Suprapubic skin (tissue), 4 donors: ENCODE measurements around the gene PTPN20. TPM values are rescaled to one million over a fixed set of nuclear protein-coding genes. Genes with fewer than 3 reads are reported as not detected.
A peak's percentile ranks its signal among the peaks of the same experiment; 100 is the strongest.

ENCODE experiments used
- DNase-seq, 2 donors: peaks; one replicate each; pipeline ENCODE4 v3.0.0-alpha.2; 2019; ENCODE audit warnings: low spot score in 2 of 2
- H3K27ac ChIP-seq: fragments of 200-600 bp; sonication (generic); one replicate; pipeline ENCODE4 v1.5.1; 2019
- H3K27me3 ChIP-seq: fragments of 200-600 bp; sonication (generic); one replicate; pipeline ENCODE4 v1.5.1; 2019
- H3K36me3 ChIP-seq: fragments of 200-600 bp; sonication (generic); one replicate; pipeline ENCODE4 v1.5.1; 2019
- H3K4me1 ChIP-seq: fragments of 200-600 bp; sonication (generic); one replicate; pipeline ENCODE4 v1.5.1; 2019
- H3K4me3 ChIP-seq: fragments of 200-600 bp; sonication (generic); one replicate; pipeline ENCODE4 v1.5.1; 2019; ENCODE audit warnings: mild to moderate bottlenecking
- H3K9me3 ChIP-seq: fragments of 200-600 bp; sonication (generic); one replicate; pipeline ENCODE4 v1.5.1; 2019
- EP300 ChIP-seq: sonication (generic); formaldehyde crosslinking; IDR thresholded peaks from one replicate; pipeline ENCODE4 v1.6.1; 2017; ENCODE audit warnings: antibody characterized with exemption
- POLR2A ChIP-seq, 2 donors: fragments of 450-650 bp; IDR thresholded peaks; one replicate each; pipeline ENCODE4 v1.6.1; 2017; ENCODE audit warnings: antibody characterized with exemption in 2 of 2, mild to moderate bottlenecking in 2 of 2, moderate library complexity in 2 of 2
- POLR2AphosphoS5 ChIP-seq, 3 donors: sonication (generic); formaldehyde crosslinking; IDR thresholded peaks; one replicate each; pipeline ENCODE4 v1.6.1; 2017; ENCODE audit warnings: antibody characterized with exemption in 3 of 3
- WGBS: methylation state at CpG from one replicate; pipeline ENCODE4 v1.1.5; 2018; 5-methylcytosine and 5-hydroxymethylcytosine counted together
- total RNA-seq, 4 donors: library from RNA; depleted of rRNA; stranded (reverse); fragments of >200 nt; gene quantifications; one replicate each; pipeline ENCODE4 v1.1.0, GENCODE V29; 2016
- TF ChIP-seq, protein P1 (sequence below), 2 donors: fragments of 200-600 bp in 1 of 2; fragments of 450-650 bp in 1 of 2; sonication (generic) in 1 of 2; IDR thresholded peaks; one replicate each; pipeline ENCODE4 v1.5.1; 2016 to 2019; ENCODE audit warnings: antibody characterized with exemption in 2 of 2, mild to moderate bottlenecking in 1 of 2, moderate library complexity in 1 of 2

PTPN20 gene
- total RNA-seq, 4 donors from 2014 or later, result 3.2 to 11.5 (median 6.4) TPM

DNA sequence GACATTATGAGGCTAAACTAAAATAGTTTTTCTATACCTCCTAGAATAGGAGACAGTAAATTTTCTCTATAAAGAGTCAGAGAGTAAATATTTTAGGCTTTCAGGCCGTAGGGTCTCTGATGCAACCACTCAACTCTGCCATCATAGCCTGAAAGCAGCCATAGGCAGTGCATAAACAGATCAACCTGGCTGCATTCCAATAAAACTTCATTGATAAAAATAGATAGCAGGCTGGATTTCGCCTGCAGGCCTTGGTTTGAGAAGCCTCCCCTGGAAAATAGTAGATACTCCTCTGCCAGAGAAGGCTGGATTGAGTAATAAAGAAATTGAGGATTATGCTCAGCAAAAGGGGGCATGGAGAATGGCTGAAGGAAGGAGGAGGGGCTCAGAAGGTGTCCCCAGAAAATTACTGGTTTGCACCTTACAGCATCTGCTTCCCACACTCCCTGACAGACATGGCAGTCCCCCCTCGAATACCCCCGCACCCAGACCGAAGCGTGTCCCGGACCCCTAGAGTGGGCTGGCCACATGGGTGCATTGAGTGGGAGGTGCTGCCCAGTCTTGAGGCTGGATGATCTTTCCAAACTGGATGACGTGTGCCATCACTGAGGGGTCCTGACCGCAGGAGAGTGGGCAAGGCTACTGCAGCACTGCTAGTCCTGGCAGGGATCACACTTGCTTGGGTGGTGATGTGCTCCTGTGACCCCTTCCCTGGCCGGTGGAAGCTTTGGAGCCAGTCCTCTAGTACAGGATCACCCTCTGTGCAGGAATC is 126.6 kb downstream of the PTPN20 start:
- no peak overlapping the region for H3K4me3 ChIP-seq
- H3K27me3 ChIP-seq, result no peaks in the 10 kb centered on the region
- H3K27ac ChIP-seq, result no peak overlapping the region
- no peaks in the 10 kb centered on the region for H3K36me3 ChIP-seq
- TF ChIP-seq POLR2AphosphoS5 (IDR thresholded peaks at IDR 0.05), result no peak
- DNase-seq, result peak in 1 of 2 donors; percentile 53
- peaks cover 8% of the 10 kb centered on the region for H3K4me1 ChIP-seq
- H3K9me3 ChIP-seq, result no peaks in the 10 kb centered on the region
- 66% methylated on average over 10 of the region's 10 CpGs for WGBS

DNA sequence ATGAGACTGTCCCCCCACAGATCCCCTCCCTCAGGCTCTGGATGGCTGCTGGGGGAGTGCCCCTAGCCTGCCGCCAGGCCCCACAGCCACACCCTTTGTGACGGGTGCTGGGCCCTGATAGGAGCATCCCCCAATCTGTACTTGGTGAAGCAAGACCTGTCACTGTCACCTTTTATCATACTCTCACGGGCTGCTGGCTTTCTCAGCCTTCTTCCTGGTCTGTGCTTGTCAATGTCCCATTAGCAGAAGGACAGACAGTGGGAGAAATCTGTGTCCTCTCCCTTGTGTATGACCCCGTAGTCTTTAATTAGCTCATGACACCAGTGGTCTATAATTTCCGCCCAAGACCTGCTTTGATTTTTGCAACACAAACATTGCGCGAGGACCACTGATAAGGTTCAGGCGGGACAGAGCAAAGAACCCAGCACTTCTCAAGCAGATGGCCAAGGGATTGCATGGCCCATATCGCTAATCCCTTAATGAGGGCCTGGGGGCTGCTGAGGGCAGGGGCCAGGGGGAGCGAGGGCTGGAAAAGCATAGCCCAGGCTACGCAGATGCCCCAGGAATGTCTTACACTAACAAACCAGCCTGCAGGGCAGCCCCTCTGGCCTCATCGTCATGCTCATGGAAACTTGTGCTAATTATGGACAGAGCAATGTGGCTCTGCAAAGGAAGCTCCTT is 127.8 kb downstream of the PTPN20 start:
- H3K36me3 ChIP-seq, result no peaks in the 10 kb centered on the region
- TF ChIP-seq EP300 (no peak), POLR2A (IDR thresholded peaks at IDR 0.05) (no peak), POLR2AphosphoS5 (IDR thresholded peaks at IDR 0.05) (no peak)
- TF ChIP-seq, protein P1, sequence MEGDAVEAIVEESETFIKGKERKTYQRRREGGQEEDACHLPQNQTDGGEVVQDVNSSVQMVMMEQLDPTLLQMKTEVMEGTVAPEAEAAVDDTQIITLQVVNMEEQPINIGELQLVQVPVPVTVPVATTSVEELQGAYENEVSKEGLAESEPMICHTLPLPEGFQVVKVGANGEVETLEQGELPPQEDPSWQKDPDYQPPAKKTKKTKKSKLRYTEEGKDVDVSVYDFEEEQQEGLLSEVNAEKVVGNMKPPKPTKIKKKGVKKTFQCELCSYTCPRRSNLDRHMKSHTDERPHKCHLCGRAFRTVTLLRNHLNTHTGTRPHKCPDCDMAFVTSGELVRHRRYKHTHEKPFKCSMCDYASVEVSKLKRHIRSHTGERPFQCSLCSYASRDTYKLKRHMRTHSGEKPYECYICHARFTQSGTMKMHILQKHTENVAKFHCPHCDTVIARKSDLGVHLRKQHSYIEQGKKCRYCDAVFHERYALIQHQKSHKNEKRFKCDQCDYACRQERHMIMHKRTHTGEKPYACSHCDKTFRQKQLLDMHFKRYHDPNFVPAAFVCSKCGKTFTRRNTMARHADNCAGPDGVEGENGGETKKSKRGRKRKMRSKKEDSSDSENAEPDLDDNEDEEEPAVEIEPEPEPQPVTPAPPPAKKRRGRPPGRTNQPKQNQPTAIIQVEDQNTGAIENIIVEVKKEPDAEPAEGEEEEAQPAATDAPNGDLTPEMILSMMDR (IDR thresholded peaks at IDR 0.05), result no peak
- peaks cover 3% of the 10 kb centered on the region for H3K4me1 ChIP-seq
- H3K27ac ChIP-seq, result no peak overlapping the region
- H3K27me3 ChIP-seq, result no peaks in the 10 kb centered on the region
- DNase-seq, result peak in 1 of 2 donors; percentile 46
- no peaks in the 10 kb centered on the region for H3K9me3 ChIP-seq
- no peak overlapping the region for H3K4me3 ChIP-seq
- WGBS, result 84% methylated on average over 10 of the region's 12 CpGs

DNA sequence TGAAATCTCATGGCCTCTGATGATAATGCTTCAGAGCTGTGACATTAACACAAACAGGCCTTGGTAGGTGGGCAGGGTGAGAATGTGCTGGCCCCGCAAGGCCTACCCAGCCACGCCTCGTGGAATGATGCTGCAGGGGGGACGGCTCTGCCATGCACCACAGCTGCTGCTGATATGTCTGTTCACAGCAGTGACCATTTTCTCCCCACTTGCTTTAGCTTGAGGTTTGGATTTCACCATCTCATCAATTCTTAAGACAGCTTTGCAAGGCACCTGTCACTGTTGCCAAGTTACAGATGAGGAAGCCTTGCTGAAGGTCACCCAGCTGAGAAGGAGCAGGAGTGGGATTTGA is 128.3 kb downstream of the PTPN20 start:
- Histone ChIP-seq H3K9me3 (no peaks in the 10 kb centered on the region), H3K36me3 (no peaks in the 10 kb centered on the region), H3K4me1 (peaks cover 2% of the 10 kb centered on the region), H3K27ac (no peak overlapping the region), H3K4me3 (no peak overlapping the region), H3K27me3 (no peaks in the 10 kb centered on the region)
- 77% methylated on average over 4 of the region's 4 CpGs for WGBS
- peak in 1 of 2 donors; percentile 56 for DNase-seq
- TF ChIP-seq POLR2AphosphoS5 (IDR thresholded peaks at IDR 0.05) (no peak), POLR2A (IDR thresholded peaks at IDR 0.05) (no peak), EP300 (no peak)
- TF ChIP-seq, protein P1 (IDR thresholded peaks at IDR 0.05), result no peak

DNA sequence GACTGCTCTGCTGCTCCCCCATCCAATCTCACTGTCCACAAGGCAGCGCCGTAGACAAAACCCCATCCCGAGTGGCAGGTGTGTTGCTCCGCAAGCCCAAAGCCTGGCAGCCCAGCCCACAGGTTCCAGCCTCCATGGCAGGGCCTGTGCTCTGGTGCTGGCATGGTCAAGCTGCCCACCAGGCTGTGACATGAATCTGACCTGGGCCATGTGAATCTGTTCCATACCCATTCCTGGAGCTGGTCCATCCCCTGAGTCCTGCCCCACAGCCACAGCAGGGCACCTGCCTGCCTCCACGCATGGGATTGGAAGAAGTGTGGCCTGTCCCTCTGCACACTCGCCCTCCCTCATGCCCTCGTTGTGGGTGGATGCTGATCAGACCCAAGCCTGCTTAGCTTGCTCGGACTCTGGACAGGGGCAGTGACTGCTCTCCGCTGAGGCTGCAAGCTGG is 128.8 kb downstream of the PTPN20 start:
- Histone ChIP-seq H3K36me3 (no peaks in the 10 kb centered on the region), H3K27ac (no peak overlapping the region), H3K9me3 (no peaks in the 10 kb centered on the region), H3K4me3 (no peak overlapping the region), H3K27me3 (no peaks in the 10 kb centered on the region), H3K4me1 (no peaks in the 10 kb centered on the region)
- 92% methylated on average over 5 of the region's 9 CpGs for WGBS
- no peak for TF ChIP-seq EP300
- no peak for TF ChIP-seq POLR2A (IDR thresholded peaks at IDR 0.05)
- peak; percentile 35 to 70 for DNase-seq

DNA sequence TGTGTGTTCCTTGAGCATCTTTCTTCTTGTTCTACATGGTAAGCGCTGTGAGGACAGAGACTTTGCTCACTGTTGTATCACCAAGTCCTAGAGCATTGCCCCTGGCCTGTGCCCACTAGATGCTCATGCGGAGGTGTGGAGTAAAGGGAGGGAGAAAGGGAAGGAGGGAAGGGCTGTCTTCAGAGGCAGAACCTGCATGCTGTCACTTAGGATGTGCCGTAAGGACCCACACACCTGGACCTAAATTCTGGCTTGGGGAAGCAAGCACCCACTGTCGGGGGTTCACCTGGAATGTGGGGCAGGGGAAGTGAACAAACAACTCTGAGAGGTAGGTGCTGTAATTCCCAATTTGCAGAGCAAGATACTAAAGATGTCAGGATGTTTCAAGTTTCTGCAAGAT is 129.5 kb downstream of the PTPN20 start:
- DNase-seq, result peak in 1 of 2 donors; percentile 10
- TF ChIP-seq POLR2A (IDR thresholded peaks at IDR 0.05) (no peak), EP300 (no peak), POLR2AphosphoS5 (IDR thresholded peaks at IDR 0.05) (no peak)
- TF ChIP-seq, protein P1 (IDR thresholded peaks at IDR 0.05), result no peak
- no peaks in the 10 kb centered on the region for H3K9me3 ChIP-seq
- WGBS, result 95% methylated on average over 4 of the region's 4 CpGs
- no peaks in the 10 kb centered on the region for H3K4me1 ChIP-seq
- no peaks in the 10 kb centered on the region for H3K36me3 ChIP-seq
- H3K4me3 ChIP-seq, result no peak overlapping the region
- no peak overlapping the region for H3K27ac ChIP-seq
- no peaks in the 10 kb centered on the region for H3K27me3 ChIP-seq
